Neural cell (in vitro differentiated cells): ENCODE measurements around the gene ECE1. TPM values are rescaled to one million over a fixed set of nuclear protein-coding genes. Genes with fewer than 3 reads are reported as not detected.

Experiments used
- H2AFZ ChIP-seq: fragments of 200-600, 300-800 bp; sonication (generic), shearing (Covaris generic); 2 replicates; pipeline ENCODE4 v1.6.0; 2014; ENCODE audit warnings: low read depth, mild to moderate bottlenecking, antibody characterized with exemption, low read length, moderate library complexity
- H3F3A ChIP-seq: fragments of 200-600 bp; shearing (Covaris generic); 2 replicates; pipeline ENCODE4 v1.6.1; 2016; ENCODE audit warnings: mild to moderate bottlenecking, moderate library complexity, mixed read lengths, antibody characterized with exemption, low read length; ENCODE audit not compliant: insufficient read depth, poor library complexity, severe bottlenecking
- H3K27ac ChIP-seq: fragments of 200-600, 300-800 bp; sonication (generic), shearing (Covaris generic); 2 replicates; pipeline ENCODE4 v1.5.1; 2014; ENCODE audit warnings: mild to moderate bottlenecking, low read length, moderate library complexity
- H3K27me3 ChIP-seq: fragments of 300-800, 200-600 bp; sonication (generic), shearing (Covaris generic); 2 replicates; pipeline ENCODE4 v1.6.0; 2014; ENCODE audit warnings: mild to moderate bottlenecking, low read depth, low read length, moderate library complexity; ENCODE audit not compliant: insufficient read depth
- H3K36me3 ChIP-seq: fragments of 300-800, 200-600 bp; sonication (generic), shearing (Covaris generic); 2 replicates; pipeline ENCODE4 v1.5.1; 2014; ENCODE audit warnings: mild to moderate bottlenecking, antibody characterized with exemption, low read length, moderate library complexity; ENCODE audit not compliant: insufficient read depth
- H3K4me2 ChIP-seq: fragments of 300-800, 200-600 bp; sonication (generic), shearing (Covaris generic); 2 replicates; pipeline ENCODE4 v1.6.0; 2014; ENCODE audit warnings: mild to moderate bottlenecking, low read length
- H3K4me3 ChIP-seq: fragments of 300-800, 200-600 bp; sonication (generic), shearing (Covaris generic); 2 replicates; pipeline ENCODE4 v1.5.1; 2014; ENCODE audit warnings: mild to moderate bottlenecking, low read length, moderate library complexity
- H3K79me2 ChIP-seq: fragments of 200-600 bp; shearing (Covaris generic); replicated peaks from 2 replicates; pipeline ENCODE4 v1.6.0; 2014; ENCODE audit warnings: mild to moderate bottlenecking, low read length, moderate library complexity; ENCODE audit not compliant: insufficient read depth
- H3K9ac ChIP-seq: fragments of 300-800, 200-600 bp; sonication (generic), shearing (Covaris generic); 2 replicates; pipeline ENCODE4 v1.6.1; 2016; ENCODE audit warnings: mild to moderate bottlenecking, low read length, mixed read lengths
- H3K9me2 ChIP-seq: fragments of 200-600 bp; shearing (Covaris generic); 2 replicates; pipeline ENCODE4 v1.6.1; 2016; ENCODE audit warnings: mild to moderate bottlenecking, low read length, mixed read lengths; ENCODE audit not compliant: insufficient read depth
- H3K9me3 ChIP-seq: fragments of 200-600, 300-800 bp; sonication (generic), shearing (Covaris generic); 2 replicates; pipeline ENCODE4 v1.6.1; 2016; ENCODE audit warnings: mild to moderate bottlenecking, mixed run types, low read length, moderate library complexity, mixed read lengths
- H4K20me1 ChIP-seq: fragments of 200-600 bp; shearing (Covaris generic); 2 replicates; pipeline ENCODE4 v1.6.1; 2016; ENCODE audit warnings: mild to moderate bottlenecking, mixed run types; ENCODE audit not compliant: insufficient read depth
- EP300 ChIP-seq: fragments of 450-650 bp; conservative IDR thresholded peaks from 2 replicates; pipeline ENCODE4 v1.6.1; 2014; ENCODE audit warnings: antibody characterized with exemption, mild to moderate bottlenecking, moderate library complexity; ENCODE audit not compliant: poor library complexity, severe bottlenecking
- EZH2 ChIP-seq: fragments of 200-600, 300-800 bp; shearing (Covaris generic), sonication (generic); IDR thresholded peaks from 2 replicates; pipeline ENCODE4 v1.6.1; 2014; ENCODE audit warnings: antibody characterized with exemption, low read length, borderline replicate concordance, mild to moderate bottlenecking; ENCODE audit not compliant: insufficient read depth, poor library complexity, severe bottlenecking
- MXI1 ChIP-seq: fragments of 450-650 bp; conservative IDR thresholded peaks from 2 replicates; pipeline ENCODE4 v1.6.1; 2014; ENCODE audit warnings: antibody characterized with exemption, mild to moderate bottlenecking; ENCODE audit not compliant: poor library complexity, severe bottlenecking
- POLR2AphosphoS5 ChIP-seq: IDR thresholded peaks from 2 replicates; pipeline ENCODE4 v1.6.1; 2012
- RAD21 ChIP-seq: fragments of 450-650 bp; conservative IDR thresholded peaks from 2 replicates; pipeline ENCODE4 v1.6.1; 2014; ENCODE audit warnings: antibody characterized with exemption, mild to moderate bottlenecking, moderate library complexity
- SMC3 ChIP-seq: fragments of 450-650 bp; conservative IDR thresholded peaks from 2 replicates; pipeline ENCODE4 v1.6.1; 2014; ENCODE audit warnings: antibody characterized with exemption, mild to moderate bottlenecking, moderate library complexity; ENCODE audit not compliant: poor library complexity
- TAF1 ChIP-seq: IDR thresholded peaks from 2 replicates; pipeline ENCODE4 v1.6.1; 2012; ENCODE audit warnings: low read depth
- polyA plus RNA-seq: library from polyadenylated mRNA; depleted of rRNA; stranded (reverse); fragments of >200 nt; gene quantifications from 2 replicates; pipeline ENCODE4 v1.2.3, GENCODE V29; 2014
- TF ChIP-seq, protein P1 (sequence below): fragments of 450-650 bp; IDR thresholded peaks from 2 replicates; pipeline ENCODE4 v1.5.1; 2014; ENCODE audit warnings: antibody characterized with exemption, mild to moderate bottlenecking, moderate library complexity; ENCODE audit not compliant: poor library complexity, severe bottlenecking
- TF ChIP-seq, protein P2 (sequence below): IDR thresholded peaks from 2 replicates; pipeline ENCODE4 v1.6.1; 2012; ENCODE audit warnings: borderline replicate concordance

ECE1 gene
- polyA plus RNA-seq, 1 donor from 2014 or later: 7.8 TPM

DNA sequence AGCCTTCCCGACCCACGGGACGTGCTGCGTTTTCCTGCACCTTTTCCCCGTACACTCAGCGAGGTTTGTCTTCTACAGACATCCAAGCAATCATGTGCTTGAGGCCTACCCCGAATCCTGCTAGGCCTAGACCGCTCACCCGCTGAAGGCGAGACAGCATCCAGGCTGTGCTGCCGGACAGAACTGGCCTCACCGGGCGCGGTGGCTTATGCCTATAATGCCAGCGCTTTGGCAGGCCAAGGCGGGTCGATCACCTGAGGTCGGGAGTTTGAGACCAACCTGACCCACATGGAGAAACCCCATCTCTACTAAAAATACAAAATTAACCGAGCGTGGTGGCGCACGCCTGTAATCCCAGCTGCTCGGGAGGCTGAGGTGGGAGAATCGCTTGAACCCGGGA is 54.1 kb downstream of the ECE1 start:
- no peak overlapping the region for H3K4me2 ChIP-seq
- H3K27me3 ChIP-seq: no peaks in the 10 kb centered on the region
- H3K9me2 ChIP-seq: no peaks in the 10 kb centered on the region
- no peaks in the 10 kb centered on the region for H3K36me3 ChIP-seq
- no peaks in the 10 kb centered on the region for H3K9me3 ChIP-seq
- no peak overlapping the region for H3K27ac ChIP-seq
- TF ChIP-seq EZH2 (no peak), MXI1 (no peak), SMC3 (no peak), TAF1 (no peak), POLR2AphosphoS5 (no peak), EP300 (no peak), RAD21 (no peak)
- TF ChIP-seq, protein P1, sequence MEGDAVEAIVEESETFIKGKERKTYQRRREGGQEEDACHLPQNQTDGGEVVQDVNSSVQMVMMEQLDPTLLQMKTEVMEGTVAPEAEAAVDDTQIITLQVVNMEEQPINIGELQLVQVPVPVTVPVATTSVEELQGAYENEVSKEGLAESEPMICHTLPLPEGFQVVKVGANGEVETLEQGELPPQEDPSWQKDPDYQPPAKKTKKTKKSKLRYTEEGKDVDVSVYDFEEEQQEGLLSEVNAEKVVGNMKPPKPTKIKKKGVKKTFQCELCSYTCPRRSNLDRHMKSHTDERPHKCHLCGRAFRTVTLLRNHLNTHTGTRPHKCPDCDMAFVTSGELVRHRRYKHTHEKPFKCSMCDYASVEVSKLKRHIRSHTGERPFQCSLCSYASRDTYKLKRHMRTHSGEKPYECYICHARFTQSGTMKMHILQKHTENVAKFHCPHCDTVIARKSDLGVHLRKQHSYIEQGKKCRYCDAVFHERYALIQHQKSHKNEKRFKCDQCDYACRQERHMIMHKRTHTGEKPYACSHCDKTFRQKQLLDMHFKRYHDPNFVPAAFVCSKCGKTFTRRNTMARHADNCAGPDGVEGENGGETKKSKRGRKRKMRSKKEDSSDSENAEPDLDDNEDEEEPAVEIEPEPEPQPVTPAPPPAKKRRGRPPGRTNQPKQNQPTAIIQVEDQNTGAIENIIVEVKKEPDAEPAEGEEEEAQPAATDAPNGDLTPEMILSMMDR: no peak
- TF ChIP-seq, protein P2, sequence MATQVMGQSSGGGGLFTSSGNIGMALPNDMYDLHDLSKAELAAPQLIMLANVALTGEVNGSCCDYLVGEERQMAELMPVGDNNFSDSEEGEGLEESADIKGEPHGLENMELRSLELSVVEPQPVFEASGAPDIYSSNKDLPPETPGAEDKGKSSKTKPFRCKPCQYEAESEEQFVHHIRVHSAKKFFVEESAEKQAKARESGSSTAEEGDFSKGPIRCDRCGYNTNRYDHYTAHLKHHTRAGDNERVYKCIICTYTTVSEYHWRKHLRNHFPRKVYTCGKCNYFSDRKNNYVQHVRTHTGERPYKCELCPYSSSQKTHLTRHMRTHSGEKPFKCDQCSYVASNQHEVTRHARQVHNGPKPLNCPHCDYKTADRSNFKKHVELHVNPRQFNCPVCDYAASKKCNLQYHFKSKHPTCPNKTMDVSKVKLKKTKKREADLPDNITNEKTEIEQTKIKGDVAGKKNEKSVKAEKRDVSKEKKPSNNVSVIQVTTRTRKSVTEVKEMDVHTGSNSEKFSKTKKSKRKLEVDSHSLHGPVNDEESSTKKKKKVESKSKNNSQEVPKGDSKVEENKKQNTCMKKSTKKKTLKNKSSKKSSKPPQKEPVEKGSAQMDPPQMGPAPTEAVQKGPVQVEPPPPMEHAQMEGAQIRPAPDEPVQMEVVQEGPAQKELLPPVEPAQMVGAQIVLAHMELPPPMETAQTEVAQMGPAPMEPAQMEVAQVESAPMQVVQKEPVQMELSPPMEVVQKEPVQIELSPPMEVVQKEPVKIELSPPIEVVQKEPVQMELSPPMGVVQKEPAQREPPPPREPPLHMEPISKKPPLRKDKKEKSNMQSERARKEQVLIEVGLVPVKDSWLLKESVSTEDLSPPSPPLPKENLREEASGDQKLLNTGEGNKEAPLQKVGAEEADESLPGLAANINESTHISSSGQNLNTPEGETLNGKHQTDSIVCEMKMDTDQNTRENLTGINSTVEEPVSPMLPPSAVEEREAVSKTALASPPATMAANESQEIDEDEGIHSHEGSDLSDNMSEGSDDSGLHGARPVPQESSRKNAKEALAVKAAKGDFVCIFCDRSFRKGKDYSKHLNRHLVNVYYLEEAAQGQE: no peak
- no peak overlapping the region for H3K9ac ChIP-seq
- H2AFZ ChIP-seq: no peak overlapping the region
- H3K79me2 ChIP-seq: no peaks in the 10 kb centered on the region
- H3K4me3 ChIP-seq: no peak overlapping the region
- no peaks in the 10 kb centered on the region for H4K20me1 ChIP-seq
- H3F3A ChIP-seq: no peaks in the 10 kb centered on the region

DNA sequence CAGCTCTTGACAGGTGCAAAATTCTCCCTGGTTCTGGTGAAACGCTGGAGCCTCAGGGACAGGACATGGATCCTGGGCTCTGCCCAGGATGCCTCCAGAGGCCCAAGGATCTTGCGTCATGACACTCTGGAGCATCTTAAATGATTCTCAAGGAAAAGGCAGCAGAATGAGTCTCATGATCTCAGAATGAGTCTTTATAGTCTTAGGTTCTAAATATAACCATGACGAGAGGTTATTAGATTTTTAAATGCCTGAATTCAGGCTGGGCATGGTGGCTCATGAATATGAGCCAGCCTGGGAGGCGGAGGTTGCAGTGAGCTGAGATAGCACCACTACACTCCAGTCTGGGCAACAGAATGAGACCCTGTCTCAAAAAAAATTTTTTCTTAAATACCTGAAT is 55.5 kb downstream of the ECE1 start:
- no peaks in the 10 kb centered on the region for H3K9me3 ChIP-seq
- H3F3A ChIP-seq: no peaks in the 10 kb centered on the region
- H3K27ac ChIP-seq: no peak overlapping the region
- H3K4me2 ChIP-seq: no peak overlapping the region
- no peak overlapping the region for H2AFZ ChIP-seq
- no peak overlapping the region for H3K9ac ChIP-seq
- H3K4me3 ChIP-seq: no peak overlapping the region
- H3K79me2 ChIP-seq: no peaks in the 10 kb centered on the region
- H3K9me2 ChIP-seq: no peaks in the 10 kb centered on the region
- H3K36me3 ChIP-seq: no peaks in the 10 kb centered on the region
- TF ChIP-seq, protein P1: no peak
- TF ChIP-seq TAF1: no peak
- no peaks in the 10 kb centered on the region for H3K27me3 ChIP-seq
- no peaks in the 10 kb centered on the region for H4K20me1 ChIP-seq
